KOPT-K1 (cell line): ENCODE measurements around the gene CXCR6.

Source experiments
- H3K27ac ChIP-seq: fragments of 200-600 bp; sonication (generic); 2 replicates; pipeline ENCODE4 v1.5.1; 2016; ENCODE audit warnings: antibody characterized with exemption, mild to moderate bottlenecking, low read depth, low read length; ENCODE audit not compliant: poor library complexity, severe bottlenecking
- H3K36me3 ChIP-seq: fragments of 200-600 bp; sonication (generic); 2 replicates; pipeline ENCODE4 v1.5.1; 2017; ENCODE audit warnings: antibody characterized with exemption, mild to moderate bottlenecking, low read length, moderate library complexity; ENCODE audit not compliant: insufficient read depth
- H3K9me3 ChIP-seq: fragments of 200-600 bp; sonication (generic); 2 replicates; pipeline ENCODE4 v1.5.1; 2017; ENCODE audit warnings: antibody characterized with exemption, low read length, mild to moderate bottlenecking; ENCODE audit not compliant: insufficient read depth, poor library complexity, severe bottlenecking

Gene CXCR6

GRCh38 chr3:45943207-45943846, at the start of gene CXCR6:
TSS of gene CXCR6 (plus strand) at chr3:45943464. CDS start at chr3:45946482, 3,018 bp downstream.
- peaks cover 40% of the 10 kb centered on the region for H3K36me3 ChIP-seq
- H3K9me3 ChIP-seq, result no peaks in the 10 kb centered on the region
- peak within 1 kb of the TSS; percentile 9 for H3K27ac ChIP-seq

- H3K36me3 ChIP-seq, result peaks cover 81% of the 10 kb centered on the region
- H3K9me3 ChIP-seq, result no peaks in the 10 kb centered on the region
- peak overlapping the region; percentile 89 for H3K27ac ChIP-seq
These were observed 49.2 kb upstream of the CXCR6 start for GRCh38 chr3:45894015-45894414.

- Histone ChIP-seq H3K9me3 (no peaks in the 10 kb centered on the region), H3K36me3 (peaks cover 93% of the 10 kb centered on the region), H3K27ac (peak overlapping the region; percentile 49)
These were observed 47.4 kb upstream of the CXCR6 start for GRCh38 chr3:45895686-45896468.

GRCh38 chr3:45896956-45897355, 46.3 kb upstream of the CXCR6 start:
- Histone ChIP-seq H3K9me3 (no peaks in the 10 kb centered on the region), H3K27ac (peak overlapping the region; percentile 49), H3K36me3 (peaks cover 97% of the 10 kb centered on the region)

DNA sequence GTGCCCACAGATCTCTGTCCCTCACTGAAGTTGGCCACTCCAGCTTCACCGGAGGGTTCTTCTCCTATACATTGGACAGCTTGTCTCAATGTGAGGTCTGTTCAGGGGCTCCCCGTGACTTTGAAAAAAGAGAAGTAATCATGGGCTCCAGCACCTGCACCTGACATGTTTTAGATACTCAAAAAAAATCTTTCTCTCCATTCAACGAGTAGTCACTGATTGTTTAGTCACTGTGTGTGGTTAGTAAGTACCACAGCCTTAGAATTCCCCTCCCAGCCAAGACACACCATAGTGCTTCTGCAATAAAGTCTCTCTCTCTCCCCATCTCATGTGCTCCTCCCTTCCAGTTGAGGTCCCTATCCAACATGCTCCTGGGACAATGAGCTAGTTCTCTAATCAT, 38.3 kb upstream of the CXCR6 start:
- Histone ChIP-seq H3K9me3 (no peaks in the 10 kb centered on the region), H3K27ac (peak overlapping the region; percentile 99), H3K36me3 (peaks cover 100% of the 10 kb centered on the region)

GRCh38 chr3:45905755-45906154, 37.5 kb upstream of the CXCR6 start:
- Histone ChIP-seq H3K9me3 (no peaks in the 10 kb centered on the region), H3K36me3 (peaks cover 100% of the 10 kb centered on the region), H3K27ac (peak overlapping the region; percentile 99)

GRCh38 chr3:45906681-45907407, 36.4 kb upstream of the CXCR6 start:
- no peaks in the 10 kb centered on the region for H3K9me3 ChIP-seq
- peaks cover 100% of the 10 kb centered on the region for H3K36me3 ChIP-seq
- peak overlapping the region; percentile 99 for H3K27ac ChIP-seq

DNA sequence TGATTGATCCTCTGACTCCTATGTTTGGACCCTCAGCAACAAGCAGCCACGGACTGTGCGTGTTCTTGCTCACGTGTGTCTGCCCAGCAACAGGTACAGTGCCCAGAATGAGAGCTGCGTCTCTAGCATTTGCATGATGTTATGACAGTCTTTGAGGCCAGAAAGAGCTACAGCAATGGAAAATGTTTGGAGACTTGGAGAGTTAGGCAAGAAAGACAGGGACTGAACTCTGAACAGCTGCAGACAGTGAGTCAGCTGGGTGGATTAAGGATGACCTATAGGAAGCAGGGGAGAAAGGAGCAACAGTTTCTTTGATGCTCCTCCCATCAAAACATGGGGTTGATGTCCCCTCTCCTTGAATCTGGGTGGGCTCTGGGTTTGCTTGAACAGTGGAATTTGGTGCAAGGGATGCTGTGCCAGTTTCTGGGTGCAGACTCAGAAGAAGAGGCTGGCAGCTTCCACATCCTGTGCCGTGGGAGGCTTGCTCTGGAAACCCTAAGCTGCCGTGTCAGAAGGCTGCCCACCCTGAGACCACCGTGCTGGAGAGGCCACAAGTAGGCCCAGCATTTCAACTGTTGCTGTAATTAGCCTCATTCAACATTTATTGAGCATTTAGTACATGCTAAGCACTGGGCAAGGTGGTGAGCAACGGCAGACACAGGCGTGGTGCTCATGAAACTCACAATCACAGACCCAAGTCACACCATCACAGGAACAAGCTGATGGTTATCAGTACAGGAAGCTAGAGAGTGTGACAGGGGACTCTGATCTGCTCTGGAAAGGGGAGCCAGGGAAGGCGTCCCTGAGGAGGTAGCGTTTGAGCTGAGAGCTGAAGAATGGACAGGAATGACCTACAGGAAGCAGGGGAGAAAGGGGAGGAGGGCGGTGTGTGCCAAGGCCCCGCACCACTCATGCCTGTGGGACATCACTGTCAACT, 35.2 kb upstream of the CXCR6 start:
- Histone ChIP-seq H3K27ac (peak overlapping the region; percentile 99), H3K9me3 (no peaks in the 10 kb centered on the region), H3K36me3 (peaks cover 100% of the 10 kb centered on the region)

- H3K9me3 ChIP-seq, result no peaks in the 10 kb centered on the region
- peaks cover 94% of the 10 kb centered on the region for H3K36me3 ChIP-seq
- peak overlapping the region; percentile 99 for H3K27ac ChIP-seq
These were observed 34.5 kb upstream of the CXCR6 start for GRCh38 chr3:45908761-45909160.

DNA sequence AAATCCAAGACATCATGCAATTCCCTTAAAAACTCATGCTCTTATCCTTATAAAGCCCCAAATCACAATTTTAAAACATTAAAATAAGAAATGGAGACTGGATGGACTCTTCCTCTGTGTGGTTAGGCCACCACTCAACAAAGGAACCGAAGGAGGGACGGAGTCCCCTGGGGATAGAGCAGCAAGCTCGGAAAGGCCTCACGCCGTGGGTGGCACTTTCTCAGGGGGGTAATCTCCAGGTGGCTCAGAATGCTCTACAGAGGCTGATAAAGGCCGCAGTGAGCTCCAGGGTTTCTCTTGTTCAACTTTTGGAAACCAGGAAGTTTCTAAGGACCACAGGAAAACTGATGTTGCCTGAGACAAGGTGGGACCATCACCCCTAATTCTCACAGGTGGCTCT, 33.7 kb upstream of the CXCR6 start:
- Histone ChIP-seq H3K9me3 (no peaks in the 10 kb centered on the region), H3K36me3 (peaks cover 87% of the 10 kb centered on the region), H3K27ac (peak overlapping the region; percentile 99)

GRCh38 chr3:45910892-45911291, 32.4 kb upstream of the CXCR6 start:
- H3K27ac ChIP-seq, result peak overlapping the region; percentile 99
- H3K9me3 ChIP-seq, result no peaks in the 10 kb centered on the region
- H3K36me3 ChIP-seq, result peaks cover 73% of the 10 kb centered on the region

DNA sequence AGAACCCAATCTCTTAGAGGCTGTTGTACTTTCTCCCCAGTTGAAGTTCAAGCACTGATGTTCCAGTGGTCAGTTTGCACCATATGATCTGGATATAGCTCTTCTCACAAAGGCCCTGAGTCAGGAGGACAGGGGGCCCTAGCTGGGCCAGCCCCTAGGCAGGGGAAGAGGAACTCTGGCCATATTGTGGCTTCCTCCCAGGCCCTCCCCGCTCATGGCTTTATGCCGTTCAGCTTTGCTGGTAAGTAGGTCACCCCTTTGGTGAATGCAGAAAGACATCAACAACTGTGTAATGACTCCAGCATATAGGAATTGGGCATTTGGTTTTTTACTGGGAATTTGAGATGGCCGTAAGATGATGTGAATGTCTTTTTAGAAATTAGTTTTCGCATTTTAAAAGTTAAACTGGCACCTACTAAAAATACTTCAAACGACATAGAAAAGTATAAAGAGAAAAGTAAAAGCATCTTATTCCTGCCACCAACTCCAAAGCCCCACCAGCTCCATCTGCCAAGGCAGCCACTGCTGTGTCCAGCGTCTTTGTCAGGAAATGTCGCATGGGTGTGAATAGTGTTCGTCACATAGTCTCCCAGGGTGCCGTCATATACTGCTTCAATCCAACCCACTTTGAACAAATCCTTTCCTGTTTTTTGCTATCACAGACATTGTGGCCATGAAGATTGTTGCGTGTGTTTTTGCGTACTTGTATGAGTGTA, 31.6 kb upstream of the CXCR6 start:
- peaks cover 65% of the 10 kb centered on the region for H3K36me3 ChIP-seq
- peak overlapping the region; percentile 99 for H3K27ac ChIP-seq
- H3K9me3 ChIP-seq, result no peaks in the 10 kb centered on the region

DNA sequence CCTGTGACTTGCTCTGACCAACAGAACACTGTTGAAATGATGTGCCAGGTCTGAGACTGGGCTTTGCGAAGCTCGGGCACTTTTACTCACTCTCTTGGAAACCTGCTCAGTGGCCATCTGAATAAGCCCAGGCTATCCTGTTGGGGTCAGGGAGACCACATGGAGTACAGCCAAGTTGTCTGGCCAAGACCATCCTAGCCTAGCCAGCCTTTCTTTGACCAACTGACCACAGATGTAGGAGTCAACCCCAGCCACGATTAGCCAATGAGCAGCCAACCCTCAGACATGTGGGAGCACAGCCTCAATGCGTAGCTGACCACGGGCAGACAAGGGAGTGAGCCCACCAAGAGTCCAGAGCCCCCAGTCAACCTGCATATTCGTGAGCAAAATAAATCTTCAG, 30.8 kb upstream of the CXCR6 start:
- H3K27ac ChIP-seq, result peak overlapping the region; percentile 99
- peaks cover 58% of the 10 kb centered on the region for H3K36me3 ChIP-seq
- no peaks in the 10 kb centered on the region for H3K9me3 ChIP-seq
